Liver (tissue), 9 donors: ENCODE data around the gene PHTF2. TPM values are rescaled to one million over a fixed set of nuclear protein-coding genes. Genes with fewer than 3 reads are reported as not detected.

ENCODE experiments used
- DNase-seq: peaks from one replicate; pipeline ENCODE4 v3.0.0-alpha.2; 2017; ENCODE audit warnings: low spot score
- H3K27ac ChIP-seq, 2 donors: one replicate each; pipeline ENCODE4 v1.7.0; 2013; ENCODE audit warnings: inconsistent platforms in 2 of 2, low read length in 2 of 2, control low read depth in 1 of 2, low read depth in 1 of 2, mild to moderate bottlenecking in 1 of 2
- H3K27me3 ChIP-seq, 4 donors: one replicate each; pipeline versions ENCODE4 v1.6.1 to v1.7.0; 2013; ENCODE audit warnings: low read length in 3 of 4, inconsistent platforms in 1 of 4, mild to moderate bottlenecking in 1 of 4, moderate library complexity in 1 of 4; ENCODE audit not compliant: control insufficient read depth in 4 of 4, insufficient read depth in 4 of 4
- H3K36me3 ChIP-seq, 4 donors: one replicate each; pipeline versions ENCODE4 v1.6.1 to v1.7.0; 2013; ENCODE audit warnings: low read length in 3 of 4, mild to moderate bottlenecking in 3 of 4, low read depth in 1 of 4, moderate library complexity in 1 of 4; ENCODE audit not compliant: control insufficient read depth in 4 of 4, insufficient read depth in 3 of 4
- H3K4me1 ChIP-seq, 4 donors: one replicate each; pipeline versions ENCODE4 v1.6.1 to v1.7.0; 2013; ENCODE audit warnings: low read length in 3 of 4, mild to moderate bottlenecking in 3 of 4, moderate library complexity in 1 of 4; ENCODE audit not compliant: control insufficient read depth in 4 of 4, insufficient read depth in 4 of 4
- H3K4me3 ChIP-seq, 3 donors: one replicate each; pipeline versions ENCODE4 v1.6.1 to v1.7.0; 2013; ENCODE audit warnings: low read length in 3 of 3, control low read depth in 1 of 3, low read depth in 1 of 3, mild to moderate bottlenecking in 1 of 3
- H3K9ac ChIP-seq, 2 donors: one replicate each; pipeline ENCODE4 v1.7.0; 2013; ENCODE audit warnings: low read length in 2 of 2, mild to moderate bottlenecking in 2 of 2, moderate library complexity in 2 of 2, control low read depth in 1 of 2, low read depth in 1 of 2
- H3K9me3 ChIP-seq, 4 donors: one replicate each; pipeline versions ENCODE4 v1.6.1 to v1.7.0; 2013; ENCODE audit warnings: low read length in 3 of 4; ENCODE audit not compliant: control insufficient read depth in 4 of 4
- EGR1 ChIP-seq, 2 donors: IDR thresholded peaks; 2 replicates each; pipeline ENCODE4 v1.6.1; 2016 to 2018; ENCODE audit warnings: antibody characterized with exemption in 2 of 2, low read depth in 2 of 2
- FOXA1 ChIP-seq: IDR thresholded peaks from 2 replicates; pipeline ENCODE4 v1.6.1; 2016; ENCODE audit warnings: antibody characterized with exemption
- FOXA2 ChIP-seq: IDR thresholded peaks from 2 replicates; pipeline ENCODE4 v1.6.1; 2016; ENCODE audit warnings: antibody characterized with exemption
- GABPA ChIP-seq, 2 donors: IDR thresholded peaks in 1 of 2; conservative IDR thresholded peaks in 1 of 2; 2 replicates each; pipeline ENCODE4 v1.6.1; 2016; ENCODE audit warnings: antibody characterized with exemption in 2 of 2, mild to moderate bottlenecking in 1 of 2, moderate library complexity in 1 of 2
- HNF4A ChIP-seq, 2 donors: conservative IDR thresholded peaks; 2 replicates each; pipeline ENCODE4 v1.6.1; 2016; ENCODE audit warnings: antibody characterized with exemption in 2 of 2, mild to moderate bottlenecking in 2 of 2
- HNF4G ChIP-seq: IDR thresholded peaks from 2 replicates; pipeline ENCODE4 v1.6.1; 2016; ENCODE audit warnings: antibody characterized with exemption
- JUND ChIP-seq, 2 donors: IDR thresholded peaks; 2 replicates each; pipeline ENCODE4 v1.6.1; 2016; ENCODE audit warnings: antibody characterized with exemption in 2 of 2
- RAD21 ChIP-seq, 2 donors: IDR thresholded peaks; 2 replicates each; pipeline ENCODE4 v1.6.1; 2016; ENCODE audit warnings: antibody characterized with exemption in 2 of 2, mild to moderate bottlenecking in 2 of 2
- RXRA ChIP-seq, 2 donors: IDR thresholded peaks; 2 replicates each; pipeline ENCODE4 v1.6.1; 2017 to 2018; ENCODE audit warnings: antibody characterized with exemption in 2 of 2, mild to moderate bottlenecking in 1 of 2
- SP1 ChIP-seq: IDR thresholded peaks from 2 replicates; pipeline ENCODE4 v1.6.1; 2018; ENCODE audit warnings: antibody characterized with exemption, mild to moderate bottlenecking
- YY1 ChIP-seq: IDR thresholded peaks from 2 replicates; pipeline ENCODE4 v1.6.1; 2016; ENCODE audit warnings: antibody characterized with exemption, mild to moderate bottlenecking
- ZBTB33 ChIP-seq: IDR thresholded peaks from 2 replicates; pipeline ENCODE4 v1.6.1; 2016; ENCODE audit warnings: antibody characterized with exemption
- WGBS: extraction: QIAGEN DNeasy Blood & Tissue Kit; methylation state at CpG from one replicate; pipeline ENCODE4 v1.1.7; 2013; 5-methylcytosine and 5-hydroxymethylcytosine counted together
- polyA plus RNA-seq, 2 donors: library from polyadenylated mRNA; stranded (reverse) in 1 of 2; unstranded in 1 of 2; fragments of 200-250 nt in 1 of 2; fragments of >200 nt in 1 of 2; fragmentation: Nextera tagmentation in 1 of 2; extraction: Ambion mirVana in 1 of 2; gene quantifications; one replicate each; pipeline versions ENCODE4 v1.2.1 to v1.2.3, GENCODE V29; 2013 to 2015
- total RNA-seq, 2 donors: library from RNA; depleted of rRNA; stranded (reverse); fragments of >200 nt; gene quantifications; one replicate each; pipeline ENCODE4 v1.2.3, GENCODE V29; 2014
- TF ChIP-seq, protein P1 (sequence below): IDR thresholded peaks from 2 replicates; pipeline ENCODE4 v1.6.1; 2016; ENCODE audit warnings: antibody characterized with exemption, mild to moderate bottlenecking
- TF ChIP-seq, protein P2 (sequence below): fragments of 150-350 bp; IDR thresholded peaks from 2 replicates; pipeline ENCODE4 v1.5.1; 2017; ENCODE audit warnings: improper control_type of control experiment, low read depth, low read length; ENCODE audit not compliant: missing input control
- donor health status: healthy.
- donor health status: healthy.
- donor health status: healthy.
- donor health status: healthy.
- donor health status: healthy.

PHTF2 gene
- total and polyA plus RNA-seq, 4 donors = 2.2 to 7.3 (median 4.7) TPM

- no peak for TF ChIP-seq RXRA (IDR thresholded peaks at IDR 0.05)
- TF ChIP-seq GABPA (IDR thresholded peaks at IDR 0.05 in 1 of 2, conservative IDR thresholded peaks at IDR 0.05 in 1 of 2) = no peak
- TF ChIP-seq SP1 = no peak
- TF ChIP-seq RAD21 (IDR thresholded peaks at IDR 0.05) = no peak
- no peak for TF ChIP-seq FOXA1
- no peak for TF ChIP-seq YY1
- TF ChIP-seq, protein P1, sequence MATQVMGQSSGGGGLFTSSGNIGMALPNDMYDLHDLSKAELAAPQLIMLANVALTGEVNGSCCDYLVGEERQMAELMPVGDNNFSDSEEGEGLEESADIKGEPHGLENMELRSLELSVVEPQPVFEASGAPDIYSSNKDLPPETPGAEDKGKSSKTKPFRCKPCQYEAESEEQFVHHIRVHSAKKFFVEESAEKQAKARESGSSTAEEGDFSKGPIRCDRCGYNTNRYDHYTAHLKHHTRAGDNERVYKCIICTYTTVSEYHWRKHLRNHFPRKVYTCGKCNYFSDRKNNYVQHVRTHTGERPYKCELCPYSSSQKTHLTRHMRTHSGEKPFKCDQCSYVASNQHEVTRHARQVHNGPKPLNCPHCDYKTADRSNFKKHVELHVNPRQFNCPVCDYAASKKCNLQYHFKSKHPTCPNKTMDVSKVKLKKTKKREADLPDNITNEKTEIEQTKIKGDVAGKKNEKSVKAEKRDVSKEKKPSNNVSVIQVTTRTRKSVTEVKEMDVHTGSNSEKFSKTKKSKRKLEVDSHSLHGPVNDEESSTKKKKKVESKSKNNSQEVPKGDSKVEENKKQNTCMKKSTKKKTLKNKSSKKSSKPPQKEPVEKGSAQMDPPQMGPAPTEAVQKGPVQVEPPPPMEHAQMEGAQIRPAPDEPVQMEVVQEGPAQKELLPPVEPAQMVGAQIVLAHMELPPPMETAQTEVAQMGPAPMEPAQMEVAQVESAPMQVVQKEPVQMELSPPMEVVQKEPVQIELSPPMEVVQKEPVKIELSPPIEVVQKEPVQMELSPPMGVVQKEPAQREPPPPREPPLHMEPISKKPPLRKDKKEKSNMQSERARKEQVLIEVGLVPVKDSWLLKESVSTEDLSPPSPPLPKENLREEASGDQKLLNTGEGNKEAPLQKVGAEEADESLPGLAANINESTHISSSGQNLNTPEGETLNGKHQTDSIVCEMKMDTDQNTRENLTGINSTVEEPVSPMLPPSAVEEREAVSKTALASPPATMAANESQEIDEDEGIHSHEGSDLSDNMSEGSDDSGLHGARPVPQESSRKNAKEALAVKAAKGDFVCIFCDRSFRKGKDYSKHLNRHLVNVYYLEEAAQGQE = no peak
- TF ChIP-seq, protein P2, sequence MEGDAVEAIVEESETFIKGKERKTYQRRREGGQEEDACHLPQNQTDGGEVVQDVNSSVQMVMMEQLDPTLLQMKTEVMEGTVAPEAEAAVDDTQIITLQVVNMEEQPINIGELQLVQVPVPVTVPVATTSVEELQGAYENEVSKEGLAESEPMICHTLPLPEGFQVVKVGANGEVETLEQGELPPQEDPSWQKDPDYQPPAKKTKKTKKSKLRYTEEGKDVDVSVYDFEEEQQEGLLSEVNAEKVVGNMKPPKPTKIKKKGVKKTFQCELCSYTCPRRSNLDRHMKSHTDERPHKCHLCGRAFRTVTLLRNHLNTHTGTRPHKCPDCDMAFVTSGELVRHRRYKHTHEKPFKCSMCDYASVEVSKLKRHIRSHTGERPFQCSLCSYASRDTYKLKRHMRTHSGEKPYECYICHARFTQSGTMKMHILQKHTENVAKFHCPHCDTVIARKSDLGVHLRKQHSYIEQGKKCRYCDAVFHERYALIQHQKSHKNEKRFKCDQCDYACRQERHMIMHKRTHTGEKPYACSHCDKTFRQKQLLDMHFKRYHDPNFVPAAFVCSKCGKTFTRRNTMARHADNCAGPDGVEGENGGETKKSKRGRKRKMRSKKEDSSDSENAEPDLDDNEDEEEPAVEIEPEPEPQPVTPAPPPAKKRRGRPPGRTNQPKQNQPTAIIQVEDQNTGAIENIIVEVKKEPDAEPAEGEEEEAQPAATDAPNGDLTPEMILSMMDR = no peak
- TF ChIP-seq JUND (IDR thresholded peaks at IDR 0.05) = no peak
- TF ChIP-seq HNF4A (conservative IDR thresholded peaks at IDR 0.05) = no peak
- TF ChIP-seq ZBTB33 = no peak
- no peak for TF ChIP-seq HNF4G
- no peak for TF ChIP-seq FOXA2
- 96% methylated on average over 8 of the region's 8 CpGs for WGBS
- Histone ChIP-seq H3K9ac (no peak overlapping the region), H3K9me3 (peaks cover 0 to 3% (median 0%) of the 10 kb centered on the region in 4 donors), H3K4me3 (no peak overlapping the region), H3K4me1 (peaks cover 0 to 3% (median 0%) of the 10 kb centered on the region in 4 donors), H3K27me3 (no peaks in the 10 kb centered on the region), H3K27ac (no peak overlapping the region), H3K36me3 (no peaks in the 10 kb centered on the region)
- DNase-seq = no peak
Measured at GRCh38 chr7:77830649-77831355, 32.2 kb downstream of the PHTF2 start.

DNA sequence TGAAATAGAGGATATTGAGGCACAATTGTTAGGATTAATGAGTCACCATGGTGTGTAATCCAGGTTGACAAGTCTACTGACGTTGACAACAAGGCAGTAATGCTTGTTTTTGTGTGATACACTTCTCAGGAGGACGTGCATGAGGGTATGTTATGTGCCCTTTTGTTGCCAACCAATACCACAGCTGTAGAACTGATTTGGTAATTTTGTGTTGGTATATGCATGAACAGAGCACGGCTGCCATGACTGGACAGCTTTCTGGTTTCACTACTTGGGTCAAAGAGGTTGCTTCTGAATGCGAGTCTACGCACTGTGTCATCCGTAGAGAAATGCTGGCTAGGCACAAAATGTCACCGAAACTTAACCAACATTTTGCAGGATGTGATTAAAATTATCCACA, 32.9 kb downstream of the PHTF2 start:
- Histone ChIP-seq H3K9ac (no peak overlapping the region), H3K27ac (no peak overlapping the region), H3K4me3 (no peak overlapping the region), H3K27me3 (no peaks in the 10 kb centered on the region), H3K9me3 (peaks cover 0 to 2% (median 0%) of the 10 kb centered on the region in 4 donors), H3K36me3 (no peaks in the 10 kb centered on the region), H3K4me1 (peaks cover 0 to 3% (median 0%) of the 10 kb centered on the region in 4 donors)
- no peak for DNase-seq
- WGBS = 92% methylated on average over 7 of the region's 7 CpGs
- TF ChIP-seq RAD21 (IDR thresholded peaks at IDR 0.05) = no peak
- no peak for TF ChIP-seq ZBTB33
- TF ChIP-seq EGR1 (IDR thresholded peaks at IDR 0.05; ENCODE audit: low read depth in 2 of 2) = no peak
- TF ChIP-seq, protein P1 = no peak
